Neural progenitor cell (in vitro differentiated cells): ENCODE data around the gene IREB2. TPM values are rescaled to one million over a fixed set of nuclear protein-coding genes. Genes with fewer than 3 reads are reported as not detected.

Source experiments
- DNase-seq: peaks from one replicate; pipeline ENCODE4 v3.0.0-alpha.2; 2016; ENCODE audit warnings: low spot score
- H2AFZ ChIP-seq: fragments of 200-600 bp; sonication (generic); replicated peaks from 2 replicates; pipeline ENCODE4 v1.6.1; 2016; ENCODE audit warnings: antibody characterized with exemption
- H3F3A ChIP-seq: fragments of 200-600 bp; sonication (generic); 2 replicates; pipeline ENCODE4 v1.6.1; 2016; ENCODE audit warnings: antibody characterized with exemption, low read depth
- H3K27ac ChIP-seq: fragments of 200-600 bp; sonication (generic); 2 replicates; pipeline ENCODE4 v1.5.1; 2016; ENCODE audit warnings: mild to moderate bottlenecking
- H3K27me3 ChIP-seq: fragments of 200-600 bp; sonication (generic); 2 replicates; pipeline ENCODE4 v1.6.1; 2016; ENCODE audit warnings: mild to moderate bottlenecking, moderate library complexity
- H3K36me3 ChIP-seq: fragments of 200-600 bp; sonication (generic); 2 replicates; pipeline ENCODE4 v1.5.1; 2016
- H3K4me1 ChIP-seq: fragments of 200-600 bp; sonication (generic); 2 replicates; pipeline ENCODE4 v1.6.1; 2016; ENCODE audit warnings: mixed run types
- H3K4me2 ChIP-seq: fragments of 200-600 bp; sonication (generic); 2 replicates; pipeline ENCODE4 v1.6.1; 2016
- H3K4me3 ChIP-seq: fragments of 200-600 bp; sonication (generic); 2 replicates; pipeline ENCODE4 v1.5.1; 2016
- H3K79me2 ChIP-seq: fragments of 200-600 bp; sonication (generic); 2 replicates; pipeline ENCODE4 v1.6.1; 2016; ENCODE audit warnings: low read depth
- H3K9ac ChIP-seq: fragments of 200-600 bp; sonication (generic); 2 replicates; pipeline ENCODE4 v1.6.1; 2016
- H3K9me3 ChIP-seq: fragments of 200-600 bp; sonication (generic); 2 replicates; pipeline ENCODE4 v1.5.1; 2016; ENCODE audit warnings: low read depth
- H4K20me1 ChIP-seq: fragments of 200-600 bp; sonication (generic); 2 replicates; pipeline ENCODE4 v1.6.1; 2016; ENCODE audit warnings: low read depth
- H3K27ac Mint-ChIP-seq: 3 replicates; pipeline ENCODE4 v1.8.0; 2021; ENCODE audit warnings: mixed read lengths
- H3K27me3 Mint-ChIP-seq: 2 replicates; pipeline ENCODE4 v1.8.0; 2022; ENCODE audit warnings: low read depth, mild to moderate bottlenecking, inconsistent platforms, moderate library complexity, mixed read lengths; ENCODE audit not compliant: insufficient read depth
- H3K36me3 Mint-ChIP-seq: 3 replicates; pipeline ENCODE4 v1.8.0; 2021; ENCODE audit warnings: mixed read lengths
- H3K4me1 Mint-ChIP-seq: 3 replicates; pipeline ENCODE4 v1.8.0; 2021; ENCODE audit warnings: mixed read lengths
- H3K4me3 Mint-ChIP-seq: 3 replicates; pipeline ENCODE4 v1.8.0; 2021; ENCODE audit warnings: mild to moderate bottlenecking, moderate library complexity, mixed read lengths
- H3K9me3 Mint-ChIP-seq: 3 replicates; pipeline ENCODE4 v1.8.0; 2020; ENCODE audit warnings: mixed read lengths
- CTCF ChIP-seq: fragments of 200-600 bp; sonication (generic); IDR thresholded peaks from 2 replicates; pipeline ENCODE4 v1.5.1; 2017; ENCODE audit warnings: antibody characterized with exemption, mild to moderate bottlenecking
- EZH2 ChIP-seq: fragments of 200-600 bp; sonication (generic); IDR thresholded peaks from 2 replicates; pipeline ENCODE4 v1.6.1; 2017; ENCODE audit warnings: antibody characterized with exemption, mild to moderate bottlenecking, moderate library complexity
- EZH2phosphoT487 ChIP-seq: fragments of 200-600 bp; sonication (generic); IDR thresholded peaks from 2 replicates; pipeline ENCODE4 v1.6.1; 2017; ENCODE audit warnings: antibody characterized with exemption
- total RNA-seq: library from RNA; depleted of rRNA; stranded (reverse); fragments of >200 nt; gene quantifications from 2 replicates; pipeline ENCODE4 v1.2.3, GENCODE V29; 2015; ENCODE audit warnings: low replicate concordance

Gene IREB2
- total RNA-seq, 1 donor from 2014 or later = 87.7 TPM

DNA sequence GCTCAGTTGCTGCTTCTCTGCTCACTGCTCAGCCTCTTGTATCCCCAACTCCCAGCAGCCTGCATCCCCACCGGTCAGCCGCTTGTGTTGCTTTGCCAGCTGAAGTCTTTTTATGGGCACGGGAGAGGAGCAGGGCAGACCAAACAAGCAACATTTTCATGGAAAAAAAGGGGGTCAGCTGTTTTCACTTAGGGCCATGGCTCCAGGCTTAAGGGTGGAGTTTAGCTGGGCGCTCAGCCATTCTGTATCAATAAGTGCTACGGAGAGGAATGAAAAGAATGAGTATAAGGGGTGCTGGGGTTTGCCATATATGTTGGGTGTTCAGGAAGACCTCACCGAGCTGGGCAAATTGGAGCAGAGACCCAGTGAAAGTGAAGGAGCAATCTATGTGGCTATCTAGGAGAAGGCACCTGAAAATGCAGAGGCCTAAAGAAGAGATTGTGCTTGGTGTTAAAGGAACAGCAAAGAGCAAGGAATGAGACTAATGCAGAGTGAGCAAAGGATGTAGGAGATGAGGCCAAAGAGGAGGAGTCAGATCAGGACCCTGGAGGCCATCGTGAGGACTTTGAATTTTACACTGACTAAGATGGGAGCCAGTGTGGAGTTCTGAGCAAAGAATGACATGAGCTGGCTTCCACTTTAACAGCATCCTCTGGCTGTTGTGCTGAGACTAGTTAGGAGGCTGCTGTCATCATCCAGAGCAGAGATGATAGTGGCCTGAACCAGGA, 16.6 kb upstream of the IREB2 start:
- TF ChIP-seq EZH2 = no peak
- TF ChIP-seq EZH2phosphoT487 = no peak
- no peak for TF ChIP-seq CTCF
- peaks cover 6% of the 10 kb centered on the region for H3K9me3 Mint-ChIP-seq
- Histone ChIP-seq H3K79me2 (no peaks in the 10 kb centered on the region), H3K36me3 (no peaks in the 10 kb centered on the region), H3K4me1 (no peaks in the 10 kb centered on the region), H3K4me3 (no peak overlapping the region), H3F3A (no peaks in the 10 kb centered on the region), H3K27me3 (peaks cover 3% of the 10 kb centered on the region), H3K27ac (no peak overlapping the region), H3K9ac (no peak overlapping the region), H3K9me3 (no peaks in the 10 kb centered on the region), H2AFZ (no peak overlapping the region), H4K20me1 (no peaks in the 10 kb centered on the region), H3K4me2 (no peak overlapping the region)
- H3K4me1 Mint-ChIP-seq = peaks cover 8% of the 10 kb centered on the region
- peaks cover 5% of the 10 kb centered on the region for H3K27me3 Mint-ChIP-seq
- peak overlapping the region; percentile 2 for H3K27ac Mint-ChIP-seq
- no peak overlapping the region for H3K4me3 Mint-ChIP-seq
- DNase-seq = no peak
- H3K36me3 Mint-ChIP-seq = no peaks in the 10 kb centered on the region

DNA sequence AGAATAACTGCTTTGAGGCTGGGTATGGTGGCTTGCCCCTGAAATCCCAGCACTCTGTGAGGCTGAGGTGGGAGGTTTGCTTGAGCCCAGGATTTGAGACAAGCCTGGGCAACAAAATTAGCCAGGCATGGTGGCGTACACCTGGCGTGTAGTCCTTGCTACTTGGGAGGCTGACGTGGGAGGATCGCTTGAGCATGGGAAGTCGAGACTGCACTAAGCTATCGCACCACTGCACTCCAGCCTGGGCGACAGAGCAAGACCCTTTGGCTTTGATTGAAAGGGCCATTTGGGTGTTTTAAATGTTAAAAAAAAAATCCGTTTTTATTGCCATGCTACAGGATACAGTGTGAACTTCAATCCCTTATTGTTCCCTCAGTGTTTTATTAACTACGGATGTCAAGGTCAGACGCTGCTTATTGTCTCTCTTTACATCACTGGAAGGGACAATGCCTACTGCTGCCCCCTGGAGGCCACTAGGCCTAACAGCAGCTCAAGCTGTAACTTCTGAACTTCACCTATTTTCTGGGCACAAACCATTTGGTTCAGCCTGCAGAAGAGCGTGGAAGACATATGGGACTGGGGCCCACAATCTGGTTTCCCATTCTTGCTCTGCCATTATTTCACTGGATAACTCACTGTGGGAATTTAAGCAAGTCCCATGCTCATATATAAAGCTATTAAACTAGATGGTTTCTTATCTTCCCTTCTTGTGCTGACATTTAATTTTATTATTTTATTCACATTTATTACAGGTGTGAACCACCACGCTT, 15.3 kb upstream of the IREB2 start:
- Histone ChIP-seq H3K4me1 (no peaks in the 10 kb centered on the region), H4K20me1 (no peaks in the 10 kb centered on the region), H3K79me2 (no peaks in the 10 kb centered on the region), H3F3A (no peaks in the 10 kb centered on the region), H3K9ac (no peak overlapping the region), H2AFZ (no peak overlapping the region), H3K4me2 (no peak overlapping the region), H3K36me3 (no peaks in the 10 kb centered on the region), H3K27me3 (peaks cover 3% of the 10 kb centered on the region), H3K27ac (no peak overlapping the region), H3K9me3 (no peaks in the 10 kb centered on the region), H3K4me3 (no peak overlapping the region)
- peaks cover 5% of the 10 kb centered on the region for H3K4me1 Mint-ChIP-seq
- no peak overlapping the region for H3K4me3 Mint-ChIP-seq
- H3K9me3 Mint-ChIP-seq = peaks cover 6% of the 10 kb centered on the region
- no peak overlapping the region for H3K27ac Mint-ChIP-seq
- TF ChIP-seq EZH2phosphoT487 (no peak), CTCF (peak; percentile 96), EZH2 (no peak)
- H3K27me3 Mint-ChIP-seq = peaks cover 3% of the 10 kb centered on the region
- DNase-seq = peak; percentile 73
- no peaks in the 10 kb centered on the region for H3K36me3 Mint-ChIP-seq

DNA sequence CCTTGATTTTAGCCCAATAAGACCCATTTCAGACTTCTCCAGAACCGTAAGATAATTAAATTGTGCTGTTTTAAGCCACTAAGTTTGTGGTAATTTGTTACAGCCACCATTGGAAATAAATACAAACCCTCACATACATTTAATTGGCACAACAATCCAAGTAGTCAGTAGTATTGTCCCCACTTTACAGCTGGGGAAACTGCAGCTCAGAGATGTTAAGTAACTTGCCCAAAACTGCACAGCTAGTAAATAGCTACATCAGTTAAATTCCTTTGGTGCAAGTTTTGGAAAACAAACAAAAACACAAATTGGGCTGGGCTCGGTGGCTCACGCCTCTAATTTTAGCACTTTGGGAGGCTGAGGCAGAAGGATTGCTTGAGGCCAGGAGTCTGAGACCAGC, 13.3 kb upstream of the IREB2 start:
- Histone ChIP-seq H3K4me2 (no peak overlapping the region), H3K27me3 (peaks cover 3% of the 10 kb centered on the region), H3K36me3 (no peaks in the 10 kb centered on the region), H3K27ac (no peak overlapping the region), H3K4me1 (no peaks in the 10 kb centered on the region), H3K4me3 (no peak overlapping the region), H3K79me2 (no peaks in the 10 kb centered on the region), H3K9ac (no peak overlapping the region), H3K9me3 (no peaks in the 10 kb centered on the region), H2AFZ (no peak overlapping the region), H4K20me1 (no peaks in the 10 kb centered on the region), H3F3A (no peaks in the 10 kb centered on the region)
- Mint-ChIP-seq H3K4me1 (peaks cover 5% of the 10 kb centered on the region), H3K4me3 (no peak overlapping the region), H3K9me3 (no peaks in the 10 kb centered on the region), H3K27ac (no peak overlapping the region), H3K27me3 (peaks cover 3% of the 10 kb centered on the region), H3K36me3 (no peaks in the 10 kb centered on the region)
- TF ChIP-seq CTCF = no peak
- no peak for TF ChIP-seq EZH2
- TF ChIP-seq EZH2phosphoT487 = no peak
- DNase-seq = no peak
